ENCODE results near the gene PHLDB2. TPM values are rescaled to one million over a fixed set of nuclear protein-coding genes. Genes with fewer than 3 reads are reported as not detected.
A peak's percentile ranks its signal among the peaks of the same experiment; 100 is the strongest.

Gene PHLDB2
- total and polyA plus RNA-seq, 10 of the 15 experiments (the other 5 are each of a cell fraction or from before 2014, with no cell fraction given): 0.03 to 0.67 (median 0.40) TPM

DNA sequence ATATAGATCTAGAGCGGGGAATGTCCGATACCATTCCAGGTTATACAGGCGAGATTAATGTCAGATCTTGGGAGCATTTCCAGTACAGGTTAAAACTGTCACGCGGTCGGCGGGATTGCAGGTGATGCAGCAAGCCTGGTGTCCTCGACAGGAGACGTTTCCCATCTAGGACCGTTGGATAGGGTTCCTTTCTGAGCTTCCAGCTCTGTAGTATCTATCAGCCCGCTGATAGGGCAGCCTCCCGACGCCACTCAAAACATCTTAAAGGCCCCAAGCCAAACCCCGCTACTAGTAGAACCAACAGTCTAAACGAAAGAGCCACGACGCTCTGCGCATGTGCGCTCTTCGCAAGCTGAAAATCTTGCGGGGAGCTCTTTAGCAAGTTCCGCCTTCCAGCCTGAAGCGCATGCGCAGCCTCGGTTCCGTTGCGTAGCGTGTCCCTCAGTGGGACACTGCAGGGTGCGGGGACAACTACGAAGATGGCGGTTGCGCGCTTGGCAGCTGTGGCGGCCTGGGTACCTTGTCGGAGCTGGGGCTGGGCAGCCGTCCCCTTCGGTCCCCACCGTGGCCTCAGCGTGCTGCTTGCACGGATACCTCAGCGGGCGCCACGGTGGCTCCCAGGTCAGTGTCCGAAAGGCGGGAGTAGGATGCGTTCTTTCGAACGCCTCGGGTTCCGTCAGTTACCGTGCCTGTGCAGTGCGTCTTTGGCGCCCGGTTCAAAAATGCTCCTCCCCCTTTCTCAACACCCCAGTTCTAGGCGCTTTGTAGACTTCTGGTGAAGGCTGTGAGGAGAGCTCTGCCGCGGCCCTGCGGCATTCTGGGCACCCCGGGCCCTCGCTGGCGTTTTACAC lies 119.7 kb downstream of the PHLDB2 start, which contains the start of gene ABHD10 (continued):
- TF ChIP-seq SREBF2 (IDR thresholded peaks at IDR 0.05; ENCODE audit: low read length): no peak
- peak; percentile 24; the same call in 1 of the 2 replicates for TF ChIP-seq CREM (IDR thresholded peaks at IDR 0.05; ENCODE audit: low read depth)
- TF ChIP-seq ZNF24 (IDR thresholded peaks at IDR 0.05): no peak
- 0 out of 2 replicates have a peak, but pooled peaks have one; percentile 9 for TF ChIP-seq NFYB (IDR thresholded peaks at IDR 0.05; ENCODE audit: insufficient read depth, low read depth, low read length)
- peak; percentile 52; the same call in 1 of the 2 replicates for TF ChIP-seq BACH1 (IDR thresholded peaks at IDR 0.05; ENCODE audit: borderline replicate concordance)
- TF ChIP-seq FOS (IDR thresholded peaks at IDR 0.05; ENCODE audit: borderline replicate concordance, extremely low read depth, insufficient read length): no peak
- TF ChIP-seq, protein P1, sequence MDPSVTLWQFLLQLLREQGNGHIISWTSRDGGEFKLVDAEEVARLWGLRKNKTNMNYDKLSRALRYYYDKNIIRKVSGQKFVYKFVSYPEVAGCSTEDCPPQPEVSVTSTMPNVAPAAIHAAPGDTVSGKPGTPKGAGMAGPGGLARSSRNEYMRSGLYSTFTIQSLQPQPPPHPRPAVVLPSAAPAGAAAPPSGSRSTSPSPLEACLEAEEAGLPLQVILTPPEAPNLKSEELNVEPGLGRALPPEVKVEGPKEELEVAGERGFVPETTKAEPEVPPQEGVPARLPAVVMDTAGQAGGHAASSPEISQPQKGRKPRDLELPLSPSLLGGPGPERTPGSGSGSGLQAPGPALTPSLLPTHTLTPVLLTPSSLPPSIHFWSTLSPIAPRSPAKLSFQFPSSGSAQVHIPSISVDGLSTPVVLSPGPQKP (IDR thresholded peaks at IDR 0.05; ENCODE audit: low read depth, low read length): no peak
- peak; percentile 56; the same call in 1 of the 2 replicates for TF ChIP-seq RB1 (IDR thresholded peaks at IDR 0.05; ENCODE audit: borderline replicate concordance)
- TF ChIP-seq CBX5 (IDR thresholded peaks at IDR 0.05; ENCODE audit: low read depth): no peak
- peak; percentile 91 for TF ChIP-seq POLR2AphosphoS5 (IDR thresholded peaks at IDR 0.05; ENCODE audit: low read length)
- TF ChIP-seq PAX5 (IDR thresholded peaks at IDR 0.05; ENCODE audit: borderline replicate concordance, low read depth, low read length): 0 out of 2 replicates have a peak, but pooled peaks have one; percentile 46
- TF ChIP-seq BMI1 (IDR thresholded peaks at IDR 0.05; ENCODE audit: borderline replicate concordance): no peak
- TF ChIP-seq RAD51 (IDR thresholded peaks at IDR 0.05): no peak
- TF ChIP-seq, protein P2, sequence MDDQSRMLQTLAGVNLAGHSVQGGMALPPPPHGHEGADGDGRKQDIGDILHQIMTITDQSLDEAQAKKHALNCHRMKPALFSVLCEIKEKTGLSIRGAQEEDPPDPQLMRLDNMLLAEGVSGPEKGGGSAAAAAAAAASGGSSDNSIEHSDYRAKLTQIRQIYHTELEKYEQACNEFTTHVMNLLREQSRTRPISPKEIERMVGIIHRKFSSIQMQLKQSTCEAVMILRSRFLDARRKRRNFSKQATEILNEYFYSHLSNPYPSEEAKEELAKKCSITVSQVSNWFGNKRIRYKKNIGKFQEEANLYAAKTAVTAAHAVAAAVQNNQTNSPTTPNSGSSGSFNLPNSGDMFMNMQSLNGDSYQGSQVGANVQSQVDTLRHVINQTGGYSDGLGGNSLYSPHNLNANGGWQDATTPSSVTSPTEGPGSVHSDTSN (IDR thresholded peaks at IDR 0.05; ENCODE audit: insufficient replicate concordance, low read depth, low read length): peak; percentile 77
- TF ChIP-seq TCF12 (IDR thresholded peaks at IDR 0.05; ENCODE audit: low read depth, low read length): 0 out of 2 replicates have a peak, but pooled peaks have one; percentile 46
- peak; percentile 48 for TF ChIP-seq CREB1 (IDR thresholded peaks at IDR 0.05; ENCODE audit: low read depth)
- no peak for TF ChIP-seq RFX5 (IDR thresholded peaks at IDR 0.05; ENCODE audit: low read depth, low read length)
- TF ChIP-seq STAT1 (conservative IDR thresholded peaks at IDR 0.05): no peak
- TF ChIP-seq ETV6 (conservative IDR thresholded peaks at IDR 0.05 in 1 of 2, IDR thresholded peaks at IDR 0.05 in 1 of 2; ENCODE audit: borderline replicate concordance in 1 of 2, low read depth in 1 of 2): no peak
- 0 out of 2 replicates have a peak, but pooled peaks have one; percentile 48 for TF ChIP-seq E2F4 (IDR thresholded peaks at IDR 0.05; ENCODE audit: low read depth, low read length)
- TF ChIP-seq WRNIP1 (IDR thresholded peaks at IDR 0.05; ENCODE audit: borderline replicate concordance, low read depth, low read length): no peak
- TF ChIP-seq SP1 (IDR thresholded peaks at IDR 0.05; ENCODE audit: low read depth, low read length): no peak
- TF ChIP-seq GABPA (IDR thresholded peaks at IDR 0.05; ENCODE audit: low read depth): no peak
- TF ChIP-seq KDM1A (IDR thresholded peaks at IDR 0.05; ENCODE audit: borderline replicate concordance): no peak
- TF ChIP-seq SIX5 (IDR thresholded peaks at IDR 0.05; ENCODE audit: low read depth, low read length, severe bottlenecking): peak; percentile 10
- peak; percentile 85 for TF ChIP-seq LARP7 (IDR thresholded peaks at IDR 0.05)
- TF ChIP-seq IKZF2 (IDR thresholded peaks at IDR 0.05): 0 out of 4 replicates have a peak, but pooled peaks of 1 of the 2 experiments have one; percentile 12
- TF ChIP-seq SUPT20H (IDR thresholded peaks at IDR 0.05; ENCODE audit: borderline replicate concordance, control insufficient read depth, low read depth, low read length): no peak
